ENCODE results near the gene DOC2A.

DOC2A gene

GRCh38 chr16:30004811-30005242 is 6.0 kb downstream of the DOC2A start:
- no peak for DNase-seq

GRCh38 chr16:30004424-30004776 is 6.4 kb downstream of the DOC2A start:
- DNase-seq = no peak

GRCh38 chr16:30003670-30004423 is 7.0 kb downstream of the DOC2A start:
- DNase-seq = no peak

GRCh38 chr16:30002614-30003346 is 8.0 kb downstream of the DOC2A start:
- DNase-seq = no peak

GRCh38 chr16:30000735-30001631 is 9.8 kb downstream of the DOC2A start:
- no peak for DNase-seq

GRCh38 chr16:29999605-30000004 is 11.2 kb downstream of the DOC2A start:
- no peak for DNase-seq

GRCh38 chr16:29996766-29997250 is 14.0 kb downstream of the DOC2A start:
- no peak for DNase-seq

GRCh38 chr16:29995911-29996765 is 14.7 kb downstream of the DOC2A start, which contains the start of gene INO80E:
Gene INO80E, plus strand, starts transcription at chr16:29996241. Its CDS starts 70 bp downstream, at chr16:29996311.
- DNase-seq = peak; percentile 96 to 99 (median 97)

GRCh38 chr16:29995324-29995910 is 15.4 kb downstream of the DOC2A start, which contains the start of gene HIRIP3:
Gene HIRIP3, minus strand, starts transcription at chr16:29995617. Its CDS starts 12 bp downstream, at chr16:29995605.
- DNase-seq = peak; percentile 65 to 80 (median 74)

- DNase-seq = no peak
Observed at GRCh38 chr16:29994600-29995323, 16.1 kb downstream of the DOC2A start.

GRCh38 chr16:29993903-29994599 is 16.8 kb downstream of the DOC2A start:
- DNase-seq = no peak

GRCh38 chr16:29993191-29993902 is 17.5 kb downstream of the DOC2A start:
- DNase-seq = no peak

- no peak for DNase-seq
Observed at GRCh38 chr16:29992344-29992967, 18.4 kb downstream of the DOC2A start.

- no peak for DNase-seq
Observed at GRCh38 chr16:29991571-29991904, 19.3 kb downstream of the DOC2A start.

GRCh38 chr16:29990883-29991570 is 19.8 kb downstream of the DOC2A start:
- no peak for DNase-seq

- DNase-seq = no peak
Observed at GRCh38 chr16:29990034-29990433, 20.8 kb downstream of the DOC2A start.

GRCh38 chr16:29989111-29989858 is 21.5 kb downstream of the DOC2A start:
- DNase-seq = no peak
